Measurements from ENCODE around the gene FKBP1B. TPM values are rescaled to one million over a fixed set of nuclear protein-coding genes. Genes with fewer than 3 reads are reported as not detected.

Gene FKBP1B
- total and polyA plus RNA-seq, 2 donors (not counting 3 experiments of a cell fraction or from before 2014, with no cell fraction given): 12.9 to 40.2 TPM

DNA sequence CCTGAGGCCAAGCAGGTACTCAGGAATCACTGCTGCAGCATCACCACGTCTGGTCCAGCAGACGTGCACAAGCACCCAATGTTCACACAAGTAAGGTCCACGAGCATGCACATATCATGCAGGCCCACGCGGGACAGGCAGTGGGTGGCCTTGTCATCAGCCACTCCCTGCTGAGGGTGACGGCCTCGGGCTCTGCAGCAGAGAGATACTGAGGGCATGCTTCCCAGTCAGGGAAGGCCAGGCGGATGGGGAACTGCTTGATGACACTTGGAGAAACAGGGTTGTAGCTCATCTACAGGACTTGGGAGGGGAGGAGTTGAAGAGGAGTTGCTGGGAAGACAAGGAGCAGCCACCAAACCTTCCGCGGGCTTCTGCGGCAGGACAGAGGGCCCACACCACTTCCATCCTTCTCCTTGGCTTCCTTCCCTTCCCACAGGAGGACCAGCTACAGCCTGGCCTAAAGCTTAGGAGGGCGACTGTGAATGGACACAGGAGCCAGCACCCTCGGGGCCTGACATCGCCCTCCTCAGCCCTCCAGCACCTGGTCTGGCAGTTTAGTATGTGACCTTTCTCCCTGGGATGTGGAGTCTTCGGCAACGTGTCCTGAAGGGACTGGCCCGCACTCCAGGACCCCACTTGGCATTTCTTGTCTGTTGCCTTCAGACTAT is 24.4 kb upstream of the FKBP1B start:
- Histone ChIP-seq H3K9me1 (replicated peaks; ENCODE audit: control insufficient read depth, extremely low read depth, insufficient read depth, low read length) (no peaks in the 10 kb centered on the region), H3K4me2 (ENCODE audit: insufficient read depth, low read length) (no peak overlapping the region), H3K4me3 (replicated peaks in 1 of 3; ENCODE audit: insufficient read depth in 1 of 3, low read depth in 1 of 3, low read length in 3 of 3) (no peak overlapping the region), H3K9me3 (replicated peaks; ENCODE audit: control insufficient read depth, insufficient read depth, low read length) (no peaks in the 10 kb centered on the region), H4K20me1 (replicated peaks; ENCODE audit: control insufficient read depth, extremely low read depth, insufficient read depth, low read length) (no peaks in the 10 kb centered on the region), H3K27me3 (ENCODE audit: control insufficient read depth in 2 of 2, insufficient read depth in 2 of 2, low read length in 2 of 2) (no peaks in the 10 kb centered on the region), H3K36me3 (ENCODE audit: control insufficient read depth in 2 of 2, extremely low read depth in 1 of 2, insufficient read depth in 2 of 2, low read length in 2 of 2) (peaks cover 0 to 2% of the 10 kb centered on the region in 2 experiments), H3K79me2 (ENCODE audit: control insufficient read depth, insufficient read depth, low read length) (no peaks in the 10 kb centered on the region), H3K4me1 (ENCODE audit: control insufficient read depth, extremely low read depth, insufficient read depth, low read length) (no peaks in the 10 kb centered on the region), H2AFZ (ENCODE audit: low read depth, low read length) (no peak overlapping the region), H3K9ac (replicated peaks; ENCODE audit: extremely low read depth, insufficient read depth, low read length) (no peak overlapping the region), H3K27ac (ENCODE audit: insufficient read depth, low read depth, low read length) (no peak overlapping the region)
- BruUV-seq (replicated peaks): no TSS peak
- ChIA-PET CTCF (interaction anchor here (1.0 to 1.8 kb wide), 3 partner anchors 12 to 98 kb away, joined by 3 to 7 read pairs (median 3); partner anchors contain the start of gene ATAD2B), POLR2A (no interaction called here)
- DNase-seq (ENCODE audit: low read depth, low spot score): no peak
- TF ChIP-seq MAX (IDR thresholded peaks at IDR 0.05; ENCODE audit: insufficient read depth, insufficient read length): no peak
- no peak for TF ChIP-seq EZH2 (IDR thresholded peaks at IDR 0.05; ENCODE audit: borderline replicate concordance, low read depth, low read length, severe bottlenecking)
- no peak for TF ChIP-seq JUN (IDR thresholded peaks at IDR 0.05; ENCODE audit: borderline replicate concordance, insufficient read depth, insufficient read length, low read depth)
- no peak for TF ChIP-seq POLR2AphosphoS5 (IDR thresholded peaks at IDR 0.05; ENCODE audit: insufficient read depth, low read depth, low read length)
- no peak for TF ChIP-seq GATA2 (IDR thresholded peaks at IDR 0.05; ENCODE audit: insufficient read depth, insufficient read length, low read depth, low read length)
- TF ChIP-seq CTCF (IDR thresholded peaks at IDR 0.05; ENCODE audit: extremely low read depth in 1 of 2, insufficient read depth in 1 of 2, low read depth in 1 of 2, low read length in 2 of 2): no peak
- TF ChIP-seq FOS (IDR thresholded peaks at IDR 0.05; ENCODE audit: borderline replicate concordance, insufficient read depth, low read length): no peak
- TF ChIP-seq POLR2A (IDR thresholded peaks at IDR 0.05; ENCODE audit: low read depth, low read length): no peak
- no peak for TF ChIP-seq MYC (IDR thresholded peaks at IDR 0.05; ENCODE audit: low read depth, low read length)
- dilution Hi-C loops (cut with MboI; ENCODE audit: extremely low pct_ligation_motif_present, low sequenced_read_pairs): no loop called here
- no peak for FAIRE-seq
- intact Hi-C loops (cut with micrococcal nuclease): no loop called here
